Kidney (tissue), 14 donors: Measurements from ENCODE around the gene EEF1AKMT3. TPM values are rescaled to one million over a fixed set of nuclear protein-coding genes. Genes with fewer than 3 reads are reported as not detected.

Experiments
- DNase-seq, 5 donors: peaks; one replicate each; pipeline ENCODE4 v3.0.0-alpha.2; 2013 to 2020
- FAIRE-seq: peaks from 2 replicates; lab custom pipeline; 2012; peaks lifted over from hg19 to GRCh38; lab: Jason Lieb, UNC
- H3K27ac ChIP-seq, 2 donors: one replicate each; pipeline ENCODE4 v1.7.0; 2013; ENCODE audit warnings: low read depth in 2 of 2, low read length in 2 of 2, inconsistent platforms in 1 of 2
- H3K27me3 ChIP-seq: one replicate; pipeline ENCODE4 v1.7.1; 2013; ENCODE audit warnings: low read length, inconsistent platforms; ENCODE audit not compliant: control insufficient read depth, insufficient read depth
- H3K36me3 ChIP-seq, 3 donors: one replicate each; pipeline versions ENCODE4 v1.7.0 to v1.7.1; 2013; ENCODE audit warnings: low read length in 3 of 3, control low read depth in 1 of 3, inconsistent platforms in 1 of 3; ENCODE audit not compliant: insufficient read depth in 3 of 3, control insufficient read depth in 2 of 3
- H3K4me1 ChIP-seq, 3 donors: one replicate each; pipeline versions ENCODE4 v1.7.0 to v1.7.1; 2013; ENCODE audit warnings: low read length in 3 of 3, inconsistent platforms in 1 of 3, low read depth in 1 of 3; ENCODE audit not compliant: control insufficient read depth in 2 of 3, insufficient read depth in 2 of 3
- H3K4me3 ChIP-seq, 3 donors: one replicate each; pipeline versions ENCODE4 v1.7.0 to v1.8.1; 2013; ENCODE audit warnings: low read length in 3 of 3, control low read depth in 1 of 3, inconsistent platforms in 1 of 3
- H3K9ac ChIP-seq, 3 donors: one replicate each; pipeline versions ENCODE4 v1.7.0 to v1.7.1; 2013; ENCODE audit warnings: low read length in 3 of 3, control low read depth in 1 of 3, inconsistent platforms in 1 of 3
- H3K9me3 ChIP-seq, 3 donors: one replicate each; pipeline versions ENCODE4 v1.7.0 to v1.7.1; 2013; ENCODE audit warnings: low read length in 3 of 3, control low read depth in 1 of 3, inconsistent platforms in 1 of 3; ENCODE audit not compliant: control insufficient read depth in 2 of 3, insufficient read depth in 1 of 3
- intact Hi-C: fragments of 100-400 bp; cut with DNase I; formaldehyde crosslinking; loops from one replicate; pipeline ENCODE4 v1.11.1; 2022
- polyA plus RNA-seq: library from polyadenylated mRNA; stranded (reverse); fragments of 350-450 nt; fragmentation: Illumina TruSeq; extraction: RNeasy Lipid Tissue Mini Kit (QIAGEN cat#74804); gene quantifications from one replicate; pipeline ENCODE4 v1.2.3, GENCODE V29; 2014; ENCODE audit warnings: low read depth, low replicate concordance; ENCODE audit not compliant: insufficient read depth
- total RNA-seq: library from RNA; stranded (reverse); fragmentation: NEBNext Ultra II Directional; extraction: Animal tissue kit (Norgen Biotek cat#: 25700); gene quantifications from one replicate; pipeline ENCODE4 v1.2.1, GENCODE V29; 2021
- TF ChIP-seq, protein P1 (sequence below): IDR thresholded peaks from 3 replicates; pipeline ENCODE4 v1.5.1; 2012; ENCODE audit warnings: mild to moderate bottlenecking, moderate library complexity, borderline replicate concordance; ENCODE audit not compliant: insufficient read depth; ENCODE audit errors: extremely low read depth
- donor health status: control.
- donor health status: control.
- donor health status: control.
- donor health status: control.
- donor health status: control.
- donor health status: DM: yes; HTN: yes; CAD: no.
- donor health status: Normal renal cell carcinoma (clear cell type).

Gene EEF1AKMT3
- total and polyA plus RNA-seq, 2 donors from 2014 or later: 10.4 to 15.3 TPM

DNA sequence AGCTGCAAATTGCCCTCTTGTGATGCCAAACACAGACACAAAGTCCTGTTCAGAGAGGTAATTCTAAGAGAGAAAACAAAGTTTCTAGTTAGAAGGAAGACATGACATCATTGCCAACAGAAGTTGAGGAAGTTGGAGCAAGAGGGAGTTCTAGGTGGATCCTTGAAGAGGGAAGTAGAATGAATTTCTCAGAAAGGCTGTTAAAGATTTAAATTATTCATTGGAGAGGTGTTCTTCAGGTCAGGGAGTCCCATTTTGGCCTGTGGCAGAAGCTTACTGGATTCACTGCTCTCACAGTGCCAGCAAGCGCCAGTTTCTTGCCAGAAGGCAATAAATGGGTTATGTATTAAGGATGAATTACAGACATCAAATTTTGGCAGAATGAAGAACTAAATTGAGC, 25.5 kb downstream of the EEF1AKMT3 start:
- no peak overlapping the region for H3K4me3 ChIP-seq
- DNase-seq: no peak
- H3K36me3 ChIP-seq: peaks cover 0 to 47% (median 37%) of the 10 kb centered on the region in 3 donors
- H3K27me3 ChIP-seq: no peaks in the 10 kb centered on the region
- intact Hi-C loops: no loop called here
- no peak for FAIRE-seq
- no peak overlapping the region for H3K9ac ChIP-seq
- TF ChIP-seq, protein P1, sequence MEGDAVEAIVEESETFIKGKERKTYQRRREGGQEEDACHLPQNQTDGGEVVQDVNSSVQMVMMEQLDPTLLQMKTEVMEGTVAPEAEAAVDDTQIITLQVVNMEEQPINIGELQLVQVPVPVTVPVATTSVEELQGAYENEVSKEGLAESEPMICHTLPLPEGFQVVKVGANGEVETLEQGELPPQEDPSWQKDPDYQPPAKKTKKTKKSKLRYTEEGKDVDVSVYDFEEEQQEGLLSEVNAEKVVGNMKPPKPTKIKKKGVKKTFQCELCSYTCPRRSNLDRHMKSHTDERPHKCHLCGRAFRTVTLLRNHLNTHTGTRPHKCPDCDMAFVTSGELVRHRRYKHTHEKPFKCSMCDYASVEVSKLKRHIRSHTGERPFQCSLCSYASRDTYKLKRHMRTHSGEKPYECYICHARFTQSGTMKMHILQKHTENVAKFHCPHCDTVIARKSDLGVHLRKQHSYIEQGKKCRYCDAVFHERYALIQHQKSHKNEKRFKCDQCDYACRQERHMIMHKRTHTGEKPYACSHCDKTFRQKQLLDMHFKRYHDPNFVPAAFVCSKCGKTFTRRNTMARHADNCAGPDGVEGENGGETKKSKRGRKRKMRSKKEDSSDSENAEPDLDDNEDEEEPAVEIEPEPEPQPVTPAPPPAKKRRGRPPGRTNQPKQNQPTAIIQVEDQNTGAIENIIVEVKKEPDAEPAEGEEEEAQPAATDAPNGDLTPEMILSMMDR: no peak
- no peak overlapping the region for H3K27ac ChIP-seq
- H3K4me1 ChIP-seq: peaks cover 0 to 4% (median 0%) of the 10 kb centered on the region in 3 donors
- H3K9me3 ChIP-seq: no peaks in the 10 kb centered on the region

DNA sequence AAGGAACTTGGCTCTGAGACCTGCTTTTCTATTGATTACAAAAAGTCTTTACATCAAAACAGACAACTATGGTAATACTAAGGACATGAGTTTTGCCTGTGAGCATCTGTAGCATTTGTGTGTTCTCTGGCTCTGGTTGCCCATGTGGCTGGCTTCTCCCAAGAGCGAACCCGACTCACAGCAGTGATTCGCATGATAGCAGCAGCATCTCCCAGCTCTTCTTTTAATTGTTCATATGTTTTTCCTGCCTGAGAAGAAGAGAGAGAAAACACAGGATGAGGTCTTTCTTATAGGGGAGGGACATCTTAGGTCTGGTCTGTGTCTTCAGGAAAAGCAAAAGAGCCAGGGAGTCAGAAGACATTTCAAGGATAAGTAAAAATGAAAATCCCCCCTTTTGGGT, 28.6 kb downstream of the EEF1AKMT3 start:
- DNase-seq: no peak
- peaks cover 0 to 4% (median 3%) of the 10 kb centered on the region in 3 donors for H3K4me1 ChIP-seq

DNA sequence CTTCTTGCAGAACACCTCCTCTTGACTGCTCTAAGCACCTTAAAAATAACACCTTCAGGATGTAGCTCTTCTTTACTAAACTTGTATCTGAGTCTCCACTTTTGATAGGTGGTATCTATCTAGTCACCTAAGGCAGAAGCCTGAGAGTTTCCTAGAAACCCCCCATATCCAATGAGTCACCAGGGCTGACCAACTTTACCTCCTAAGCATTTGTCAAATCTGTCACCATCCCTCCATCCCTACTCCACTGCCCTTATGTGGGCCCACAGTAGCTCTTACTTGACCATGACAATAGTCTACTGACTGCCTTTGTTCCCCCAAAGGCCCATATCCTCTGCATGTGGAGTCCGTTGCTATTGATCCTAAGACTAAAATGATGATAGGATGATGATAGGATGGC, 30.2 kb downstream of the EEF1AKMT3 start:
- no peaks in the 10 kb centered on the region for H3K27me3 ChIP-seq
- H3K4me3 ChIP-seq: no peak overlapping the region
- no peak overlapping the region for H3K9ac ChIP-seq
- DNase-seq: no peak
- H3K4me1 ChIP-seq: peaks cover 0 to 3% (median 2%) of the 10 kb centered on the region in 3 donors
- no peak for FAIRE-seq
- peaks cover 4 to 45% (median 43%) of the 10 kb centered on the region in 3 donors for H3K36me3 ChIP-seq
- TF ChIP-seq, protein P1: no peak
- no peaks in the 10 kb centered on the region for H3K9me3 ChIP-seq
- H3K27ac ChIP-seq: no peak overlapping the region
- intact Hi-C loops: no loop called here

More for the DNA sequence above, 28.6 kb downstream of the EEF1AKMT3 start:
- TF ChIP-seq, protein P1: no peak
- Histone ChIP-seq H3K36me3 (peaks cover 2 to 39% (median 38%) of the 10 kb centered on the region in 3 donors), H3K9ac (no peak overlapping the region), H3K27me3 (no peaks in the 10 kb centered on the region), H3K27ac (no peak overlapping the region), H3K4me3 (no peak overlapping the region), H3K9me3 (no peaks in the 10 kb centered on the region)
- FAIRE-seq: no peak
- intact Hi-C loops: no loop called here
